DMS53 (cell line): ENCODE data around the gene GNB3.
"Not testable (repeated sequence)": the region's sequence is repeated elsewhere in the genome, so short reads cannot be mapped to it uniquely, and the experiment has no call there.

Source experiments
- DNase-seq: peaks from one replicate; lab custom pipeline; 2025; lab: John Stamatoyannopoulos, UW

GNB3 gene

DNA sequence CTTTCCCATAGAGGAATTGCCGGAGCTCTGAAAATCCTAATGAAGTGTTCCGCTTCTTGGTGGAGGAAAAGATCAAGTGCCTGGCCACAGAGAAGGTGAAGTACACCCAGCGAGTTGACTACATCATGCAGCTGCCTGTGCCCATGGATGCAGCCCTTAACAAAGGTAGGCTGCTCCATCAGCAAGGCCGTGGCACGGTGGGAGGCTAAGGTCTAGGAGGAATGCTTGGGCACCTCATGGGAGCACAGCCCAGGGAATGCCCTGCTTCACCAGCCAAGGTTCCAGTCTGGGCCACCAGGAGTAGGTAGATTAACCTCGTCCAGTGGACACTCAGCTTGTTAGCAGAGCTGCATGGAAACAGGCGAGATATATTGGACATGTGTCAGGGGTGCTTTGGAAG is 20.2 kb downstream of the GNB3 start:
- DNase-seq: no peak

DNA sequence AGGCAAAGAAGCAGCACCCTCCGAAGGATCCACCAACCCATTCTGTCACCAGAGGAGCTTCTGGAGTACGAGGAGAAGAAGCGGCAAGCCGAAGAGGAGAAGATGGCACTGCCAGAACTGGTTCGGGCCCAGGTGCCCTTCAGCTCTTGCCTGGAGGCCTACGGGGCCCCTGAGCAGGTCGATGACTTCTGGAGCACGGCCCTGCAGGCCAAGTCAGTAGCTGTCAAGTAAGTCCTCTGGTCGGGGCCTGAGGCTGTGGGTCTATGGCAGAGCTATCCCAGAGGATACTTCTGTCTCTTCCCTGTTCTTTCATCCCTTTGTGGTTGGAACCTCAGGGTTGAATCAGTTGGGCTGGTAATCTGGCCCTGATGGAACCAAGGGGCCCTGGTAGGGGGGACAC is 20.7 kb downstream of the GNB3 start:
- DNase-seq: no peak

DNA sequence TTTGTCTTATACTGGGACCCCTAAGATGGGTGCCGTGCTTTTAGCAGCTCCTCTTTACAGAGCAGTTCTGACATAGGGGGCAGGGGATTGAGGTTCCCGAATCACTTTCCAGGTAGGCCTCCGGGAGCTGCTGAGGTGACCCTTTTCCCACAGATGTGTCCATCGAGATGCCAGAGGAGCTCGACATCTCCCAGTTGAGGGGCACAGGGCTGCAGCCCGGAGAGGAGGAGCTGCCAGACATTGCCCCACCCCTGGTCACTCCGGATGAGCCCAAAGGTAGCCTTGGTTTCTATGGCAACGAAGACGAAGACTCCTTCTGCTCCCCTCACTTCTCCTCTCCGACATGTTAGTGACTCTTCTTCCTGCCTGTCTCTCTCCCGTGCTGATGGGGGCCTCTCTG is 22.3 kb downstream of the GNB3 start:
- no peak for DNase-seq

DNA sequence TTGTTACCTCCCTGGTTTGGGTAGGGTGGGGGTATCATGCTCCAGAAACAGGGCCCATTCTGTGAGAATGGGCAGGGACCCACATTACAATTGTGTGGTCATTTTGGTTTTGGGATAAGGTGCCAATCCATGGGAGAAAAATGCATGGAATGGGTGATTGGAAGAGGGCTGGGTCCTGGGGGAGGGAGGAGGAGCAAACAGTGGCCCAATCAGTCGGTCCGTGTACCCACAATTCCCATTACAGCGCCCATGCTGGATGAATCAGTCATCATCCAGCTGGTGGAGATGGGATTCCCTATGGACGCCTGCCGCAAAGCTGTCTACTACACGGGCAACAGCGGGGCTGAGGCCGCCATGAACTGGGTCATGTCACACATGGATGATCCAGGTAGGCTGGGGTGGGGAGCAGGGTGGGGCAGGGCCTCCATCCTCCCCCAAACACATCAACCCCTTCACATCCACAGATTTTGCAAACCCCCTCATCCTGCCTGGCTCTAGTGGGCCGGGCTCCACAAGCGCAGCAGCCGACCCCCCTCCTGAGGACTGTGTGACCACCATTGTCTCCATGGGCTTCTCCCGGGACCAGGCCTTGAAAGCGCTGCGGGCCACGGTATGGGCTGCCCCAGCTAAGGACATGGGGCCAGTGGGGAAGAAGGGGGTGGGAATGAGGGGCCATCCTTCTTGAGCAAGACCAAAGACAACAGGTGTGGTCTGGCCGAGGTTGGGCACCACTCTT is 23.0 kb downstream of the GNB3 start:
- no peak for DNase-seq

DNA sequence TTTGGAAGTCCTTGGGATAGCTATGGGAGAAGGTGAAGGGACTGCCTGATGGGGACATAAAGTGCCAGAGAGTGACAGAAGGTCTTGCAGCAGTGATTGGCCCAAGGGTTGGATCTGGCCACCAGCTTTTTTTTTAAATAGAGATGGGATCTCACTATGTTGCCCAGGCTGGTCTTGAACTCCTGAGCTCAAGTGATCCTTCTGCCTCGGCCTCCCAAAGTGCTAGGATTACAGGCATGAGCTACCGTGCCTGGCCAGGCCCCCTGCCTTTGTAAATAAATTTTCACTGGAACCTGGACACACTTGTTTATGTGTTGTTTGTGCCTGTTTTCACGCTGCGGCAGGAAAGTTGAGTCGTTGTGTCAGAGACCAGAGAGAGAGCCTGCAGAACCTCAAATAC is 24.6 kb downstream of the GNB3 start:
- DNase-seq: not testable (repeated sequence)

DNA sequence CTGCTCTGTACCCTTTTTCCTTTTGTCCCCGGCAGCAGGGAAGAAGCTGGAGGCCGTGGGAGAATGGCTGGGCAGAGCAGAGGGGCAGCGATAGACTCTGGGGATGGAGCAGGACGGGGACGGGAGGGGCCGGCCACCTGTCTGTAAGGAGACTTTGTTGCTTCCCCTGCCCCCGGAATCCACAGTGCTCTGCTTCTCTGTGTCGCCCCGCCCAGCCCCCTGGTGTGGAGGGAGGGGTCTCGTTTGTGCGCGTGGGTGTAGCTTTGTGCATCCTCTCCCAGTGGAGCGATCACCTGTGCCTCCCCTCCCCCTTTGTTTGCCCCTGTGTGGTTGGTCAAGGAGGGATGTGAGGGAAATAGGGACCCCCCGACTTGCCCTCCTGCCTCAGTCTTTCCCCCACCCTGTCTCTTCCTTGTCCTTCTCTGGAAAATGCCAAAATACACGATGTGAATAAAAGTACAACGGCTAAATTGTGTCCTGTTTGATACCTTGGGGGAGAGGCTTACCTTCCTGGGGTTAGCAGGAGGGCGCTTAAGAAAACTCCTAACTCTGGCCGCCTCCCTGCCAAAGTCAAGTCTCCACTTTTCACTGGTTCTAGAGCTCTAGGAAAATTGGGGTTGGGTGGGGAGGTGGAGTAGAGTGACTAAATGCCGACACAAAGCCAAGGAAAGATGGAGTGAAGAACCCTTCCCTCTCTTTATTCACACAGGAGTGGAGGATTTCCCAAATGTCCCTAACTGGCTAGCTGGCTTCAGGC is 25.6 kb downstream of the GNB3 start:
- DNase-seq: no peak

DNA sequence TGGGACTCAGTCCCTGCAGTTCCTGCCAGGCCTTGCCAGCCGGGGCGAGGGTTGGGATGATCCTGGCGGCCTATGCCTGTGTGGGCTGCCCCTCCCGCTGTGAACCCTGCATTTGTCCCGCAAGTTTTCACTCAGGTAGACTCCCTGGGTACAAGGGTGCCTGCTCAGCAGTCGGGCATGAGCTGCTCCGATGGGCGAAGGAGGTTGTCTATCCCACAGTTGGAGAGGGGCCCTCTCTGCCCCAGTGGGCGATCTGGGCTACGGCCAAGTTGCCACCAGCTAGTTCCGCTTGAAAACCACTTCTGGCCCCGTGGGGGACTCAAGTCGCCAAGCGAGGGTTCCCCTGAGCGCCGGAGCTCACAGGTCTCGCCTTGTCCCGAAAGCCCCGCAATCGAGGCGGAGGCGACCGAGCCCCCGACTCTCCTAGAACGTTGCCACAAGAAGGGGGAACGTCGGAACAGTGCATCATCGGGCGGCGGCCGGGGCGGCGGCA is 26.2 kb downstream of the GNB3 start:
- DNase-seq: peak; percentile 85

DNA sequence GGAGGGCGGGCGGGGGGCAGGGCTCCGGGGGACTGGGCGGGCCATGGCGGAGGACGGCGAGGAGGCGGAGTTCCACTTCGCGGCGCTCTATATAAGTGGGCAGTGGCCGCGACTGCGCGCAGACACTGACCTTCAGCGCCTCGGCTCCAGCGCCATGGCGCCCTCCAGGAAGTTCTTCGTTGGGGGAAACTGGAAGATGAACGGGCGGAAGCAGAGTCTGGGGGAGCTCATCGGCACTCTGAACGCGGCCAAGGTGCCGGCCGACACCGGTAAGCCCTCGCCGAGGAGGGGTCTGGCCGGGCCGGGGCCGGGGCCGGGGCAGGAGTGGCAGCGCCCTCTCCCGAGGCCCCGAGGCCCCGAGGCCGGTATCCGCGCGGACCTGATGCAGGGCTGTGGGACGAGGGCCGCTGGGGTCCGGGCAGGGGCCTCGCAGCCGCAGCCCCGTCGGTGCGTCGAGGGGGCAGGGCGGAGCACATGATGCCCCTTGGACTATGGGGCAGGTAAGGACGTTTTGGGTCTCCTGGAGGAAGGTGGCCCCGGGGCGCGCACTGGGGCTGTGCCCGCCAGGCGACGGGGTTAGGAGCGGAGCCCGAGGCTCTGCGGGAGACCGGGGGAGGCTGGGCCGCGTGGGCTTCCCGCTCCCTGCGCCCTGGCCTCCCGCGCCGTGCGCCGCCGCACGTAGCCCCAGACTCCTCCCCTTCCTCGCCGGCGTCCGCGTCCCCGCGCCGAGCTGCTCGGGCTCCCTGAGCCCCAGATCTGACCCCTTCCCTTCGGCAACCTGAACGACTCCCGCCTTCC is 26.9 kb downstream of the GNB3 start, which contains the start of gene TPI1:
Gene TPI1 (plus strand): TSS at position 119 of the 798 bp plus-strand sequence. CDS start 36 bp downstream, at position 155.
- peak; percentile 96 for DNase-seq

DNA sequence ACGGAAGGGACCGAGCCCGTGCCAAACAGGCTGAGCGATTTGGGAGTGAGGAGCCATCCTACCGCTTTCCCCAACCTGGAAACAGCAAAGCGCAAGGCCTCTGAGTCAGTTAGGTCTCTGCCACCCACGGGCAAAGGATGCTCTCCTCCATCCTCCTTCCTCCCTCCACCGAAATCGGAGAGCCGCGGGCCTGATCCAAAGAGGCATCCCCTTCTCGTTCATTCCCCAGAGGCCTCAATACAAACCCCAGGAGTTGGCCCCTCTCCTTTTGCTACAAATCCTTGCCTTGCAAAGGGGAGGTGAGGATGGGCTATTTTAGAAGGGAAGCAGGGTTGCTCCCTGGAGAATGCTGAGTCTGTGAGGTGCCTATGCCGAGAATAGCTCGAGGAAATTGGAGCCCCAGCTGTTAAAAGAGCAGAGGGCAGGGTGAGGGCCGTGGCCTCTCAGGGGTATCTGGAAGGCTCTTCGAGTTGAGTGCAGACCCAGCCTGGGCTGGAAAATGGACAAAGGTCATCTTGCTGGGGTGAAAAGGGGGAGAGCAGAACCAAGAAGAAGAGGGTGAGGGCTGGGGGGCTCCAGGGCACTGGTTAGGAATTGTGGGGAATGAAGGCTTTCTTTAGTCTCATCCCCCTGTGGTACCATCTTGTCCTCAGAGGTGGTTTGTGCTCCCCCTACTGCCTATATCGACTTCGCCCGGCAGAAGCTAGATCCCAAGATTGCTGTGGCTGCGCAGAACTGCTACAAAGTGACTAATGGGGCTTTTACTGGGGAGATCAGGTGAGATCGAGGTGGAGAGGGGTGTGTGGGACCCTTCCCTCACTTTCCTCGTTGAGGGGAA is 27.7 kb downstream of the GNB3 start:
- peak; percentile 67 for DNase-seq

DNA sequence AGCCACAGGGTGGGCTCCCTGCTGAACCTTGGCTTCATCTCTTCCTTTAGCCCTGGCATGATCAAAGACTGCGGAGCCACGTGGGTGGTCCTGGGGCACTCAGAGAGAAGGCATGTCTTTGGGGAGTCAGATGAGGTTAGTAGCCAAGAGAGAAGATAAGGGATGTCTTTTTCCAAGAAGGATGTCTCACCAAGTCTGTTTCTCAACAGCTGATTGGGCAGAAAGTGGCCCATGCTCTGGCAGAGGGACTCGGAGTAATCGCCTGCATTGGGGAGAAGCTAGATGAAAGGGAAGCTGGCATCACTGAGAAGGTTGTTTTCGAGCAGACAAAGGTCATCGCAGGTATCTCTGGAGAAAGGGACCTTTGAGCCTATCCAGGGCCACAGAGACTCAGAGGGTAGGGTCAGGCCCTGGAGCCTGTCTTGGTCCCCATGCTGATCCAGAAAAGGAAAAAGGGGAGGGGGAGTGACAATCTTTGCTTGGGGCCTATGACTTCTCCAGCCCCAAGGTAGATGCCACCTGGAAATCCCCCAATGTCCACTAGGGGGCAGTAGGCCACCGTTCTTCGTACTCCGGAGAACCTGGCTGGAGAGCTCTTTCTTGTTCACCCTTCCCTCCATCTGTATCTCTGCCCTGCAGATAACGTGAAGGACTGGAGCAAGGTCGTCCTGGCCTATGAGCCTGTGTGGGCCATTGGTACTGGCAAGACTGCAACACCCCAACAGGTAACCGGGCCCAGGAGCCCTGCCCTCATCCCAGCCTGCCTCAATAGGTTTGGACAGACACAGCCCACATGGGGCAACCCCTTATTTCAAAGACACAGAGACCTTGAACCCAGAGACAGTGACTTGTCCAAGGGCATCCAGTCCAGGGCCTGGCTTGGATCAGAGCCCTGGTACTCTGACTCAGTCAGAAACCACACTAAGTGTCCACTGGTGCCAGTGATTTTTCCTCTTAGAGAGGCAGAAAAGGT is 28.6 kb downstream of the GNB3 start:
- peak; percentile 96 for DNase-seq

DNA sequence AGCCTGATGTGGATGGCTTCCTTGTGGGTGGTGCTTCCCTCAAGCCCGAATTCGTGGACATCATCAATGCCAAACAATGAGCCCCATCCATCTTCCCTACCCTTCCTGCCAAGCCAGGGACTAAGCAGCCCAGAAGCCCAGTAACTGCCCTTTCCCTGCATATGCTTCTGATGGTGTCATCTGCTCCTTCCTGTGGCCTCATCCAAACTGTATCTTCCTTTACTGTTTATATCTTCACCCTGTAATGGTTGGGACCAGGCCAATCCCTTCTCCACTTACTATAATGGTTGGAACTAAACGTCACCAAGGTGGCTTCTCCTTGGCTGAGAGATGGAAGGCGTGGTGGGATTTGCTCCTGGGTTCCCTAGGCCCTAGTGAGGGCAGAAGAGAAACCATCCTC is 29.6 kb downstream of the GNB3 start:
- DNase-seq: not testable (repeated sequence)

DNA sequence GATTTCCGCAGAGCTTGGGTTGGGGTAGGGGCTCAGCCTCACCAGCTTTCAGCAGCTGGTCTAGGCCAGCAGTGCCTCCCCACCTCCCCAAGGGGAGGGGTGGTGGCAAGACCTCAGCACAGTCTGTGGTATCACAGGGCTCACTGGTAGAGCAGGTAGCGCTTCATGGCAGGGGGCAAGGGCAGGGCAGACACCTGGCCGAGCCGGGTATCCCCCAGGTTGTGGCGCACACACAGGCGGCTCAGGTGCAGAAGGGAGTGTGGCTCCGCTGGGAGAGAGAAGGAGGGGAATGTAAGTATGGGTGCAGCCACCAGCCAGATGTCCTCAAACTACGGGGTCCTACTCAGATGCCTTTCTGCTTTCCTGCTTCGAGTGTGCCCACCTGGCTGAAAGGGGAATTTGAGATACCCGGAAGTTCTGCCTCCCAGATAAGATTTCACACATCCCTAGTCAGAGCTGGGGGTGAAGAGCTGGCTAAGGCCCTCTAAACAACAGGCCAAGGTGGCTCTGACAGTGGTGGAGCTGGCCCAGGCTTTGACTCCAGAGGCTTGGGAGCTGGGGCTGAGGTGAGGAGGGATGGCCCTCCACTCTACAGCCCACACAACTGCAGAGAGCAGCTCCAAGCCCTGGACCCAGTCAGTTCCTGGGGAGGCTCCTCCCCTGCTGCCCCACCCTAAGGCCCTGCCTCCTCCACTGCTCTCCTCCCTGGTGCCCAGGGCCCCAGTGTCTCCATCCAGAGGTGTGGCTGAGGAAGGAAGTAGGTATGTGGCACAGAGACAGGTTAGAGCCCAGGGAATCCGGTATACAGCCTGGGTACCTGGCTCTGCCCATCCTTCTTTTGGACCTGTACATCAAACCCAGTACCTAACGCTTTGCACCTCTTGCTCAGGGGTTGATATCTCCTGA is 30.6 kb downstream of the GNB3 start:
- peak; percentile 79 for DNase-seq

DNA sequence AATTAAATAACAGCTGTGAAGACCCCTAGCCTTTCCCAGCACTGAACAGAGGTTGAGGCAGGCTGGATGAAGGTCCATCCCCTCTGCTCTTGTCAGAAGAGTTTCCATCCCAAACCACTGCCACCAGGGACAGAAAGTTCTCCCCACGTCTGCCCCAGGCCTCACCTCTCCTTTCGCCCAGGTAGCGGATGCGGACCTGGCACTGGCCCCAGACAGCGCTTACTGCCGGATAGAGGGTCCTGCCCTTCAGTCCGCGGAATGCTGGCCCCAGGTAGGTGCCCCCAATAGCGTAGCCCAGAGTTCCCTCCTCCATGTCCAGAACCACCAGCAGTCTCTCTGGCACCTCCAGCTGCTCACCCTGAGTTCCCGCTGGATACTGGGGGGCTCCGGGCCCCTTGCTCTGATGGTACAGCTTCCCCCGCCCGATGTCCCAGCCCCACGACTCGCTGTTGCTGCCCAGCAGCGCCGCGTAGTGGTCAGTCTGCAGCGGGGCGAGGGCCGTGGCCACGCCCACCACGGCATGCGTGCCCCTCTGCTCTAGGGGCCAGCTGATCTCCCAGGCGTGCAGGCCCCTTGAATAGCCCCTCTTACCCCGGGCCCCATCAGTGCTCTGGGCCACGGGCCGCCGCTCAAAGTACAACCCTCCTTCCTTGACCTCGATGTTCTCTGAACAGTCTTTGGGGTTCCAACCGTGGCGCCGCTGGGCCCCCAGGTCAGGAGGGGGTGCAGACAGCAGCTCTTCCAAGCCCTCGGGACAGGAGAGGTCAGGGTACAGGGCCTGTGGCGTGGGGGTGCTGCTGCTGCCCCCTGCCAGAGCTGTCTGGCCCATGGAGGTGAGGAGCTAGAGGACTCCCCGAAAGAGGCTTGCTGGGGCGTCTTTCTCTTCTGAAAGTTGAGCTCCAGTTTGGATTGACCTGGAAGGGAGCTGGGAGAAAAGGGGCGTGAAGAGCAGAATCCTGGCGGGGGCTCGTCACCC is 31.6 kb downstream of the GNB3 start:
- DNase-seq: peak; percentile 95

DNA sequence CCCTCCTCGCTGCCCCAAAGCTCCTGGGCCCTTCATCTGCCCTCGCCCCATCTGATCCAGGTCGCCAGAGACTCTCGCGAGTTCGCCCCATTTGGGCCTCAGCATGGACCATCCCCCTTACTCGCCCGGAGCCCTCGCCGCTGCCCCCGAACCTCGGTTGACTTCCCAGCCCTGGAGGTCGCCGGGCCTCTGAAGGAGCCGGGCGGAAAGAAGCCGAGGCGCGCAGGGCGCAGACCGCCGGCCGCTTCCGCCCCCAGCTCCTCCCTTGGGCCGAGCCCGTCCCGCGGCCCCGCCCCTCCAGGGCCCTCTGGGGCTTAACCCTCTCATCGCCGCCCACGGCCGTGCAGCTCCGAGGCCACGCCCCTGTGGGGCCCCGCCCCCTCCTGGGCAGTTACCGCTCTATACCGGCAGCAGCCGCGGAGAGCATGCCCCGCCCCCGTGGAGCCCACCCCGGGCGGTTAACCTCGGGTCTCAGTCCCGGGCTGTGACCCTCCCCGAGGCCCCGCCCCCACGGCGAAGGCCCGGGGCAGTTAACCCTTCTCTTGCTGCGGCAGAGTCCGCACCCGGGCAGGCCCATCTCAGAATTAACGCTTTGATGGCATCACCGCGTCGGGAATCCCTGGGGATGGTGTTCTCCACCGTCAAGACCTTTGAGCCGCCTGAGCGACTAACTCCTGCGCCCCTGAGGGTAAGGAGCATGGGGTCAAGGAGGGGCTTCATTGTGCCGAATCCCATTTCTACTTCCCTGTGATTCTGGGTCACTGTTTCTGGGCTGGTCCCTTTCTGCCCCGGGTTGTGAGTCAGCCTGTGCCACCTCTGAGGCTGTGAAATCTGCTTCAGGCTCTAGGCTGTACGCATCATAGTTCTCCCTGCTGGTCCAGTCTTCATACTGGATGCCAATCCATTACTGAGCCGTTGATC is 32.6 kb downstream of the GNB3 start, which contains the start of gene SPSB2:
Gene SPSB2 (minus strand): TSS at position 210 of the 921 bp plus-strand sequence. CDS start 402 bp downstream, outside the sequence.
- DNase-seq: peak; percentile 100

DNA sequence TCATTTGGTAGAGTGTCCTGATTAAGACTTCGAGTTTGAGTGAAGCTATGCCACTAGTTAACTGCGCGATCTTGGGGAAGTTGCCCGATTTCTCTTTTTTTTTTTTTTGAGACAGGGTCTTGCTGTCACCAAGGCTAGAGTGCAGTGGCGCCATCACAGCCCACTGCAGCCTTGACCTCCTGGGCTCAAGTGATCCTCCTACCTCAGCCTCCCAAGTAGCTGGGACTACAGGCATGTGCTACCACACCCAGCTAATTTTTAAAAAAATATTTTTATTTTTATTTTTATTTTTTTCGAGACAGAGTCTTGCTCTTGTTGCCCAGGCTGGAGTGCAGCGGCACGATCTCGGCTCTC is 33.3 kb downstream of the GNB3 start:
- not testable (repeated sequence) for DNase-seq

DNA sequence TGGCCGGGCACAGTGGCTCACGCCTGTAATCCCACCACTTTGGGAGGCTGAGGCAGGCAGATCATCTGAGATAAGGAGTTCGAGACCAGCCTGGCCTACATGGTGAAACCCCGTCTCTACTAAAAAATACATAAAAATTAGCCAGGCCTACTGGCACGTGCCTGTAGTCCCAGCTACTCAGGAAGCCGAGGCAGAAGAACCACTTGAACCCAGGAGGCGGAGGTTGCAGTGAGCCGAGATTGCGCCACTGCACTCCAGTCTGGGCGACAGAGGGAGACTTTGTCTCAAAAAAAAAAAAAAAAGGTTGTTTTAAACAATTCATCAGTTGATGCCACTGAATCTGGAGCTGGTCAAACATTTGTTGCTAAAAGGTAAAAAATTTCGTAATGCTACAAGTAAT is 39.1 kb downstream of the GNB3 start:
- DNase-seq: not testable (repeated sequence)

DNA sequence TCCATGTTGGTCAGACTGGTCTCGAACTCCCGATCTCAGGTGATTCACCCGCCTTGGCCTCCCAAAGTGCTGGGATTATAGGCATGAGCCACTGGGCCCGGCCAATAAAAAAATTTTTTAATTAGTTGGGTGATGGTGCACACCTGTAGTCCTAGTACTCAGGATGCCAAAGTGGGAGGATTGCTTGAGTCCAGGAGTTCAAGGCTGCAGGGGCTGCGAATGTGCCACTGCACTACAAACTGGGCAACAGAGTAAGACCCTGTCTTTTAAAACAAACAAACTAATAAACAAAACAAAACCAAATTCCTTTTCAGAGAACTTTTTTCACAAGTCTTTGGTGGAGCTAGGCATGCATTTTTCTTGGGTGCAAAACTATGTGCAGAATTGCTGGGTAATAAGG is 42.5 kb downstream of the GNB3 start:
- DNase-seq: no peak
